ENCODE measurements around the gene FAAP100.

- TF ChIP-seq CTCF (IDR thresholded peaks at IDR 0.05) (no peak), POLR2A (IDR thresholded peaks at IDR 0.05) (no peak)
Measured at GRCh38 chr17:81551458-81552243, 502 bp downstream of the FAAP100 start.

Data from tibial nerve (tissue), 3 donors.